GM18868 (cell line): ENCODE results near the gene TRUB1.
"Not testable (repeated sequence)": the region's sequence is repeated elsewhere in the genome, so short reads cannot be mapped to it uniquely, and the experiment has no call there.

Experiments
- ATAC-seq: cut with Tn5 transposase; IDR thresholded peaks from one replicate; pipeline ENCODE4 v1.9.1; 2021; ENCODE audit warnings: mild to moderate bottlenecking, moderate library complexity; ENCODE audit not compliant: unreplicated experiment

The TRUB1 gene

DNA sequence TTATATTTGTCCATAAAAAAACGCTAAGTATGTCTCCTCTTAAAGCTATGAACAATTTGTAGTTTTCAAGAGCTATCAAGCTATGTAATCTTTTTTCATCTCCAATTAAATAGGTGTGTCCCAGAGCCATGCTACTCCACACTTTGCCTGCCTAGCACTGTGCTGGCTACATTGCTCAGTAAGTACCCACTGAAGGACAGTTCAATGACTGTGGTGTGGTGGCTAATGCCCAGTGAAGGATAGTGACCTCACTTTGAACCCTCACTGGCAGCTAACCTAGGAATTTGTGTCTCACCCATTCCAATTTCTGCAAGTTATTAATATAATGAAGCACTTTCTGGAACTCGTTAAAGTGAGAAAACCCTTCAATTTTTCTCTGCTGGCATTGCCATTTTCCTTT lies 14.4 kb upstream of the TRUB1 start:
- no peak for ATAC-seq

DNA sequence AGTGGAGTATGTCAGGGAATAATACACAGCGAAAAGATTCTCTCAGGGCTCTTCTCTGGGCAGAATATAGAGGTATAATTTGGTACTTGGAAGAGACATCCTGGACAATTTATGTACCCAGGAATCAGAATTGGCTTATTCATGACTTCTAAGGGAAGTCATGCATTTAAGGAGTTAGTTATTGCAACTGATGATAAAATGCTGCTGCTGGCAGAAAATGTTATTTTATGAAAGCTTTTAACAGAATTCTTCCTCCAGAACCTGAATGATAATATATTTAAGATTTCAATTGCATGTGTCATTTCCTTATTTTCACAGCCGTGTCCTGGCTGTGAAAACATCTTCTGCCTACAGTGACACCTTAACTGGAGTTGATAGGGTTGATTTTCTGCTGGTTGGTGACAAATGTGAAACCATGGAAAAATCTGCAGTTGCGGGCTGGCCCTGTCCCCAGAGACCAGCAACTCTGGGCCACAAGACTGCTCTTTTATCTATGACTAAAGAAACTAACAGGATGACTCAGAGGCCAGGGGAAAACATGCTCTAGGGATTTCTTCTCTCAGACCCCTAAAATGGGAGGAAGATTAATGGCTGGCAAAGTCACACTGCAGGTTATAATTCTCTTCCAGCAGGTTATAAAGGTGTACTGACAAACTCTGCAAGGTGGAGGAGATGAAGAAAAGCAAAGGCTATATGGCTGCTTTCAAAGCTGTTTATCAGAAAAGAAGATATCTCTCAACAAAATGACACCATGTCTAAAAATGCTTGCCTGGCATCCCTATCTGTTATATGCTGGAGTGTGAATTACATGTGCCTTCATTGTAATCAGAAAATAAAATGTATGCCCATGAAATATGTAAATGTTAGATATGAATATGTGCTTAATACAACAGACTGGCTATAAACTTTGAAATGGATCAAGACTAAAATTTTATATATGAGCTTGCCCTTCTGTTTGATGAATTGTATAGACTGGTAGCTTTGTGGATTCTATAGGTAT lies 12.1 kb upstream of the TRUB1 start:
- ATAC-seq: peak; percentile 95

DNA sequence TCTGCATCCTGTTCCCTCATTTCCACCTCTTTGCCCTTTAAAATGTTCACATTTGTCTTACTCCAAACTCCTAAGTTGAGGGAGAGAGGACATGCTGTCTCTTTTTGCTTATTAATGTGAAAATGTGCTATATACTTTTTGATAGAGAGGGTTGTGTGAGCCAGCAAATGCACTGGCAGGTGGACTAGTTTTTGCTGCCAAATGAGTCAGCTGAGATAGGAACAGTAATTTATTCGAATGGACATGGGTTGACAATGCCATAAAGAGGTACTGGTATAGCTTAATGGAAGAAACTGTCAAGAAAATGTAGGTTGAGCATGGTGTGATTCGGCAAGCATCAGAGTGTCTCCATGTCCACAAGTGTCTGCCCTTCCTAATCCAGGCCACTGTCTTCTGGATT lies 9.2 kb upstream of the TRUB1 start:
- ATAC-seq: no peak

DNA sequence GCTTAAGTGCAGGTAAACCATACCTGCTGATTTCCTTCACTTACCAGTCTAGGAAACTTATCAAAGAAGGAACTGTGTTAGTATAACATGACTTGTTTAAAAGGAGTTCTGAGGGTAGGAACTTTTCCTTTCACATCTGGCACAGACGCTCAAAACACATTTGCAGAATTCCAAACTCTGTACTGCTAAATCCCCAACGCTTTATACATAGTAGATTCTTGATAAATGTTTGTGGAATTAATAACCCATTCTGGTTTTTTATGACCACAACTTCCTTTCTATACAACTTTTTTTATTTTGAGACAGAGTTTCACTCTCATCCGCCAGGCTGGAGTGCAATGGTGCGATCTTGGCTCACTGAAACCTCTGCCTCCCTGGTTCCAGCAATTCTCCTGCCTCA lies 7.7 kb upstream of the TRUB1 start:
- ATAC-seq: no peak

DNA sequence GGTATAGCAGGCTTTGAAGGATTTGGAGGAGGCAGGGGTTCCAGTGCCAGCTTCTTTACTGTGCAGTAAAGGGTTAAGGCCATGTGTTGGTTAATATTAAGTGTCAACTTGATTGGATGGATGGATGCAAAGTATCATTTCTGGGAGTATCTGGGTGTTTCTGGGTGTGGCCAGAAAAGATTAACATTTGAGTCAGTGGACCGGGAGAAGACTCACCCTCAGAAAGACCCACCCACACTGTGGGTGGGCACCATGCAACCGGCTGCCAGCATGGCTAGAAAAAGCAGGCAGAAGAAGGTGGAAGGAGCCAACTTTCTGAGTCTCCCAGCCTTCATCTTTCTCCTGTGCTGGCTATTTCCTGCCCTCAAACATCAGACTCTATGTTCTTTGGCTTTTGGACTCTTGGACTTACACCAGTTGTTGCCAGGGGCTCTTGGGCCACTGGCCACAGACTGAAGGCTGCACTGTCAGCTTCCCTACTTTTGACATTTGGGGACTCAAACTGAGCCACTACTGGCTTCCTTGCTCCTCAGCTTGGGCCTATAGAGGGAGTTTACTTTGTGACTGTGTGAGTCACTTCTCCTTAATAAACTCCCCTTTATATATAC lies 6.8 kb upstream of the TRUB1 start:
- ATAC-seq: no peak

DNA sequence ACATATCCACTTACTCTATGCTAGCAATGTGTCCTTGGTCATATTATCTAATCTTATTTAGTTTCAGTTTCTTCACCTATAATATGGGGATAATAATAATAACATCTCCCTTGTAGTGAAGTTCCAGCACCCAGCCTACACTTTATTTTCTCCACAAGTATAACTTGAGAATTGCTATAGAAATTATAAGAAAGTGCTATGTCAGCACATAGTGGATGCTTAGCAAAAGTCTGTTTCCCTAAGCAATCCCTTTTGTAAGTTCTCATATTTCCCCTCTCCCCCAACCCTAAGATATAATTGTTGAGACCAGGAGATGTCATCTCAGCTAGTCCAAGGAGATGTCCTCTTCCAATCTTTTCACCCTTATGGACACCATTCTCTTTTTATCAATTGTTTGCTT lies 5.8 kb upstream of the TRUB1 start:
- no peak for ATAC-seq

DNA sequence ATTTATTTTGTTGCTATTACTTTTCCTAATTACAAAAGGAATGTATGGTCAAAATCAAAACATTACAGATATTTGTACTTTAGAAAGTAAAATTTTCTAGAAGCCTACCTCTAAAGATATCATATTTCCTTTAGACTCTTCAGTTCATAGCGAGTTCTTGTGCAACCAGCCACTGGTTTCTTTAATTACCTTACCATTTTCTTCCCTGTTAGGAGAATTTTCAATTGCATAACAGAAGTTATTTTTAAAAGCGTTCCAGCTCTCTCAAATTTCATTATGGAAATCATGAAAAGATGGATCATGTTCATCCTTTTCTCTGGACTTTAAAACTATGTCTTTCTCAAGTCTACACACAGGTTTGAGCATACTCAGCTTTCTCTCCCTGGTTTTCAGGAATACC lies 5.0 kb upstream of the TRUB1 start:
- no peak for ATAC-seq

DNA sequence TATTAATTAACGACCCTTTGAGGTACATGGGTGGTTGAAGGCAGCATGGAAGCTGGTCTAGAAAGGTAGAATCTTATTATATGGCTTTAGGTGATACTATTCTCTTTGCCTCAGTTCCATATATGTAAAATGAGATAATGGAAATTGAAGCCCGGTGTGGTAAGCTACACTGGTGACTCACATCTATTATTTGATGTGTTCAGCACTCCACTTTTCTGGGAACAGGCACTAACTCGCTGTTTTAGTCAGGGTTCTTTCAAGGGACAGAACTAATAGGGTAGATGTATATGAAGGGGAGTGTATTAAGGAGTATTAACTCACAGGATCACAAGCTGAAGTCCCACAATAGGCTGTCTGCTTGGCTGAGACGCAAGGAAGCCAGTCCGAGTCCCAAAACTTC lies 4.4 kb upstream of the TRUB1 start:
- no peak for ATAC-seq

DNA sequence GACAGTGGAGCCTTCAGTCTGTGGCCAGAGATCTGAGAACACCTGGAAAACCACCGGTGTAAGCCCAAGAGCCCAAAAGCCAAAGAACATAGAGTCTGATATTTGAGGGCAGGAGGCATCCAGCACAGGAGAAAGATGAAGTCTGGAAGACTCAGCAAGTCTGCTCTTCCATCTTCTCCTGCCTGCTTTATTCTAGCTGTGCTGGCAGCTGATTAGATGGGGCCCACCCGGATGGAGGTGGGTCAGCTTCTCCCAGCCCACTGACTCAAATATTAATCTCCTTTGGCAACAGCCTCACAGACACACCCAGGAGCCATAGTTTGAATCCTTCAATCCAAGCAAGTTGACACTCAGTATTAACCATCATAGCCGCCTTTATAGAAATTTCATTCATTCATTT lies 4.0 kb upstream of the TRUB1 start:
- ATAC-seq: not testable (repeated sequence)

DNA sequence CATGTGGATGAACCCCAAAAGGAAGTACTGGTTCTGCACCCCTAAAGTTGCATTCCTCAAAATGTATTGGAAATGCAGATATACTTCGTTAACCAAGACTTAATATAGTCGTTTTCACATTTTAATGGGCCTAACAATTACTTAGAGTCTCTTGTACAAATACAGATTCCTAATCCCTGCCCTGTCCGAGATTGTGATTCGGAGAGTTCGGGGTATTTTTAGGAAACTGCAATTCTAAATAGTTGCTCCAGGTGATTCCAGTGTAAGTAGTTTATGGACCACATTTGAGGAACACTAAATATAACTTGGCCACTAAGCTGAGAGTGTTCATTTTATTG lies 830 bp downstream of the TRUB1 start:
- no peak for ATAC-seq

DNA sequence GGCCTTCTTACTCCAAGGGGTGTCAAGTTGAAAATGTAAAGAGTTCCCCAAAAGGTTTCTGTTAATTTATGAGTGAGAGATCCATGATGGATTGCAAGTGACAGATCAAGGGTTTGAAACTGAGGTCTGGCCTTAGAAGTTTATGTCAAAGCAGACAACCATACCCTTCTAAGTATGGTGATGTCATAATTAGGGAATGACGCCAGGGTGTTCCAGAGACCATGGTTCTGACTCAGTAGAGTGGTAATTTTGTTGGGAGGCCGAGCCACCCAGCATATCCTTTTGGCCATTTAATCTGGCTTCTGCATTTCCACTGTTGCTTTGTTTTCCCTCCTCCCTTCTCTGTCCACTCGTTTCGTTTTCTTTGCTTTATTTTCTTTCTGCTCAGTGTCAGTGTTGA lies 2.7 kb downstream of the TRUB1 start:
- ATAC-seq: no peak

DNA sequence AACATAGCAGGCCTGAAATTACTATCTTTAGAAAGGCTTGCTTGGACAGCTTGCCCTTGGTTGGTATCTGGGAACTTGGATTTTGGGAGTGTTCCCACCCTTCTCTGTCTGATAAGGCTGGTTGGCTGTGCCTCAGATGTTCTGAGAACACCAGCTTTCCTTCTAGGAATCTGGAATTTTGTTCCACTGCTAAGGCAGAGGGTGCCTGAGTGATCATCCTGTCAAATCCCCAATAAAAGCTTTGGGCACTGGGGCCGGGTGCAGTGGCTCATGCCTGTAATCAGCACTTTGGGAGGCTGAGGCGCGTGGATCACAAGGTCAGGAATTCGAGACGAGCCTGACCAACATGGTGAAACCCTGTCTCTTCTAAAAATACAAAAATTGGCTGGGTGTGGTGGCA lies 5.0 kb downstream of the TRUB1 start:
- no peak for ATAC-seq

DNA sequence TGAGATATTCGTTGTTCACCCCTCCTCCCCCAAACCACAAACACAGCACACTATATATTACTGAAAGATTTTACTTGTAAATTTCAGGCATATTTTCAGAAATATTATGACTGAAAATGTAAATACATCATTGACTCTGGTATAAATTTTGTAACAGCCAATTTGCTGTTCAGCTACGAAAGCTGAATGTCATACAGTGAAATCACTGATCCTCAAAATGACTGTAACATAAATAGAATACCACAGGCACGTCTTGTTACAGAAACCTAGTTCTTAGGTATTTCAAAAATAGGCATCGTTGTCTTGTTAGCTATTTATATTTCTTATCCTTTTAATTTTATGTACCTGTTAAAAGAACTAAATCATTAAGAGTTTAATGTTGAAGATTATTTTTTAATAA lies 15.1 kb downstream of the TRUB1 start:
- peak; percentile 87 for ATAC-seq

DNA sequence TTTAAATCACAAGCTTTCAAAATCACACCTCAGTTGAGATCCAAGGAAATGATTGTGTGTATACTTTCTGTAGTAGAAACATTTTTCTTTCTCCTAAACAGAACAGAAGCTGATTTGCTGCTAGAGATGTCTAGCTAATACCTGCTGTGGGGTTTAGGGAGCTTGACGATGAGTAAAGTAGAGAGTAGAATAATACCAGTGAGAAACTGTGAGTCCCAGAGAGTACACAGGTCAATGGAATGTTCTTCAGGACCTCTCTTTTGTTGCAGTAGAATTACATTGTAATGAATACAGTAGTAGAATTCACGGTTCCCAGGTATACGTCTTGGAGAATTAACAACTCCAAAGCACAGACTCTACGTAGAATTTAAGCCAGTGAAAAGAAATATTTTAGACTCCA lies 18.0 kb downstream of the TRUB1 start:
- no peak for ATAC-seq

DNA sequence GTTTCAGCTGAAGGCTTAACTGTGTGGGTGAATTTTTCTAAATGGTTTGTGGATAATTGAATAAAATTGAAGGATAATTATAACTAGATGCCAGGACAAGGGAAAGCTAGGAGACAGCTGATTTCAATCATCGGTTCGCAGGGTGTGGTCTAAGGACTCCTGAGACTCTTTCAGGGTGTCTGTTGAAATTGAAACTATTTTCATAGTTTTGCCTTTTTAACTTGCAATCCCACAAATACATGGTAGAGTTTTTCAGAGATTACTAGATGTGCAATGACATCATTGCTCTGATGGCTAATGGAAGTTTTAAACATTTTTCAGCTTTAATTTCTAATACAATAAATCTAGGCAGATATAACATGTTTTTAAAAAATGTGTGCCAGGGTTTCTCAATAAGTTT lies 18.5 kb downstream of the TRUB1 start:
- ATAC-seq: peak; percentile 23

DNA sequence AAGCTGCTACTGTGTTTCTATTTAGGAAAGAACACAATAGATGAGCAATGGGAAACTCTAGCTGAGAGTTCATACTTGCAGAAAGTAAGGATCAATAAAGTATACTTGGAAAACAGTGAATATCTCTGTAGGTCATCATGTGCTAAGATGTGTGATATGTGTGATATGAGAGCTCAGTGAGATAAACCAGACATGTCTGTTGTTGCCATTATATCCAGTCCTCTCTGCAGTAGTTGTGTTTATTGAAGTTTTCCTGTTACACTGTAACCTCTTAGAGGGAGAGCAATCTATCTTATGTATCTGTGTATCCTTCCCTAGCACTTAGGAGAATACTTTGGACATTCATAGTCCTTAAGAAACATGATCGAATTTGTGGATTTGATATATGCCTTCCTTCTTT lies 19.1 kb downstream of the TRUB1 start:
- ATAC-seq: no peak

DNA sequence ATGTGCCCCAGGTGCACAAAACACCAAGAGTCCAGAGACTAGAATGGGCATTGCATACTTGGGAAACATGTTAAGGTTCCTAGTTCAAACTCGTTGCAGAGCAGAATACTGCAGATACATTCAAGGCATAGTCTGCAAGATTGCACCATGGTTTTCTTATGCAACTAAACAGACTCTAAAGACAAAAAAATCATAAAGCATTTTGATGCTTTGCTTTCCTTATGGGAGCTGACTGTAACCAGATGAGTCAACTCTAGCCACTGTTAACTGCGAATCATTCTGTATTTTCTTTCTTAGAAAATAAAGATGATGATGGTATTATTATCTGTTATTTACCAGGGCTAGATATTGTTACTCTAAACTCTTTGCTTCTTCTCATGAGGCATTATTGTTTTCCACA lies 19.7 kb downstream of the TRUB1 start:
- ATAC-seq: no peak

DNA sequence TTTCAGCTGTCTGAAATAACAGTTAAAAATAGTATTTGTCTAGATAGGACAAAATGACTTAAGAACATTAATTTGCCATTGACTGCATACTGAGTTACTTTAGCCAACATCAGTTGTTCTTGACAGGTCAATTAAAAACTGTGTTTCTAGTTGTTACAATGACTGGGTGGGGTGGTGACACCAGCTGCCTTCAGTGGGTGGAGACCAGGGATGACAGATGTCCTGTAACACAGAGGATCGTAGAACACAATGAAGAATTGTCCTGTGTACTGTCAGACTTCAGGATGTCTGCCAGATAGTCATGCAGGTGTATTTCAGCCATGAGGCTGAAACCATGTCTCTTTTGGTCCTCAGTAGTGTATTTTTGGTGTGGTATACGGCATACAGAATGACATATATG lies 24.4 kb downstream of the TRUB1 start:
- no peak for ATAC-seq

DNA sequence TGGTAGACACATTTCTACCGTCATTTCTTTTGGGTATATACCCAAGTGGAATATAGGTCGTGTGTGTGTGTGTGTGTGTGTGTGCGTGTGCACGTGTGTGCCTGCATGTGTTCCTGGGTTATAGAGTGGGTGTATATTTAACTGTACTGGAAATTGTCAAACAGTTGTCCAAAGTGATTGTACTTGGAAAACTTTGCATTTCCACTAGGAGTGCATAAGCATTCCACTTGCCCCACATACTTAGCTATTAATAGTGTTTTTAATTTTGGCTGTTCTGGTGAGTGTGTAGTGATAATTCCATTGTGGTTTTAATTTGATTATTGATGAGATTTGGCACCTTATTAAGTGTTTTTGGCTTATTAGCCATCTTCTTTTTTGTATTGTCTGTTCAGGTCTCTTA lies 25.9 kb downstream of the TRUB1 start:
- no peak for ATAC-seq

DNA sequence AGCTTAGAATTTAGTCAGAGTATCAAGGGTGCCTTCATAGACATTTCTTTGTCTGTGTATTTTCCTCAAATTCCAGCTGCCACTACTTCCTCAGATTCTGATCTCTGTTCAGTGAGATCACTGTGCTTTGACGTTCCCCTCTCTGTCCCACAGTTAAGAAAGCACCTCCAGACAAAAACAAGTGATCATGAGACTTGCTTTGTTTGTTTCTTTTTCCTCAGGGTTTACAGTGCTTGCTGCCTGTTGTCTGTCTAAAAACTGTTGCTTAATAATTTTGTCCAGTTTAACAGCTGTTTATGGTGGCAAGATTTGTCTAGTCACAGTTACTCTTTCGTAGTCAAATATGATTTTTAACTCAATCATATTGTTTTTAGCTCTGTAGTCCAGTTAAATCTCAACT lies 29.1 kb downstream of the TRUB1 start:
- no peak for ATAC-seq

DNA sequence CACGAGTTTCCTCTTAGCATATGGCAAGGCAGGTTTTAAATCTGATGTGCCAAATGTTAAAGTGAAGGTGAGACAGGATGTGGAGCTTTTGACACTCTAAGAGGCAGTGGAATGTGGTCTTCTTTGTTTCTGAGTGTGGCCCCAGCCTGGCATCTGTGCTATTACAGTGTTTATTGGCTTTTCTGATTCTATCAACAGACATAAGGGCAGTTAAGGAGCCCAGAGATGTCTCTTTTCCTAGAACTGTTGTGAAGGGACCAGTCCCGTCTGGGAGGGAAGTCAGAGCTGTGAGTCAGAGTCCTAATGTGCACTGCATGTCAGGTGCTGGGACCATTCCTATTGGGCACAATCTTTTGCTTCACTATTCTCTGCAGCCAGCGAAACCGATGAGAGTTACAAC lies 32.5 kb downstream of the TRUB1 start:
- no peak for ATAC-seq

DNA sequence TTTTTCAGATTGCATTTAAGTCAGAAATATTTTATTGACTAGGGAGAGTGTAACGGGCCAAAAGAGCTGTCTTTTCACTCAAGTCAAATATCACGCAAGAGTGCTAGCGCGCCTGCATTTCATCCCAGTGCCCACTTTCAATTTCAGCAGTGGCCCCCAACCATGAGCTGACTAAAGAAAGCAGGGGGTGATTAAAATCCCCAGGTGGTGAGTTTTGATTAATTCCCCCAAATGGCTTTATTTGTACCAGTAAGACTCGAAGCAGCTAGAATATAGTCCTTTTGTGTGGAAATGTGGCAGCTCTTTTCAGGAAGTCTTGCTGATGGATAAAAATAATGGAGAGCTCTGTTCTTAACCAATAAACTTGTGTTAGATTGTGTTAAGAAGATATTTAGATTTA lies 35.3 kb downstream of the TRUB1 start:
- ATAC-seq: no peak

DNA sequence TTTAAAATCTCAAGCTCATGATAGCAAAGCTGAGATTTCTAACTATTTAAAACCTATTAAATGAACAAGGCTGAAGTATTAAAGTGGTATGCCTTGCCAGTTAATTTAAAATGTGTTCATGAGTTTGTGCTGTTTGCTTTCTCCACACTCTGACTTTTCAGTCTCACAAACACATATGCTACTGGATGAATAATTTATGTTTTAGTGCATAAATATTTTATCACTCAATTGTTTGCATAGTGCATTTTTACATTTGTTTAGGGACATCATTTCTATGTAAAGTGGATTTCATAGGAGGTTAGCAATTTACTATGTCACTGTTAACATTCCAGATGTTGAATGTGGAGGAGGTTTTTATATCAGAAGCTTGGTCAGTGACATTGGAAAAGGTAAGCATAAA lies 36.0 kb downstream of the TRUB1 start:
- ATAC-seq: no peak
